ENCODE measurements around the gene PKM. TPM values are rescaled to one million over a fixed set of nuclear protein-coding genes. Genes with fewer than 3 reads are reported as not detected.

The PKM gene
- total RNA-seq, 1 experiment from 2014 or later, result 1,026 TPM

- no peak overlapping the region for H2BK5ac ChIP-seq (ENCODE audit: insufficient read length, low read length)
- H3K79me2 ChIP-seq (ENCODE audit: insufficient read depth, low read length), result peaks cover 49% of the 10 kb centered on the region; the same call in 1 of the 2 replicates
- no peaks in the 10 kb centered on the region for H3K9me3 ChIP-seq (ENCODE audit: control insufficient read depth, low read depth, low read length)
- no peaks in the 10 kb centered on the region for H4K20me1 ChIP-seq (ENCODE audit: control insufficient read depth, insufficient read depth, insufficient read length)
- no peak overlapping the region for H4K5ac ChIP-seq (ENCODE audit: insufficient read length, low read depth, low read length)
- Mint-ChIP-seq H3K36me3 (ENCODE audit: insufficient read depth in 1 of 3, low read depth in 3 of 3) (peaks cover 16 to 73% (median 70%) of the 10 kb centered on the region in 3 experiments; a peak in 6 of 7 replicates), H3K9me3 (no peaks in the 10 kb centered on the region), H3K27ac (0 out of 7 replicates have a peak overlapping the region, but pooled peaks of 1 of the 3 experiments have one; percentile 3), H3K4me3 (no peak overlapping the region), H3K4me1 (peaks cover 44 to 47% of the 10 kb centered on the region in 2 experiments), H3K27me3 (ENCODE audit: low read depth) (no peaks in the 10 kb centered on the region)
- H3K4me1 ChIP-seq (ENCODE audit: insufficient read depth, low read length), result peaks cover 3% of the 10 kb centered on the region; the same call in 1 of the 2 replicates
- H3K4ac ChIP-seq (ENCODE audit: low read depth, low read length), result no peak overlapping the region
- H3K79me1 ChIP-seq (ENCODE audit: insufficient read depth, low read depth, low read length, poor library complexity, severe bottlenecking), result peaks cover 20% of the 10 kb centered on the region
- TF ChIP-seq CTCF (conservative IDR thresholded peaks at IDR 0.05), result no peak
- H3K23ac ChIP-seq (ENCODE audit: insufficient read length, low read depth, low read length), result no peak overlapping the region
- no peak for DNase-seq
- no peak overlapping the region for H2BK15ac ChIP-seq (ENCODE audit: low read depth, low read length)
- H3K27ac ChIP-seq (ENCODE audit: insufficient read length, low read depth, low read length), result no peak overlapping the region
- no peaks in the 10 kb centered on the region for H3K27me3 ChIP-seq (ENCODE audit: insufficient read depth, low read length)
- no peak overlapping the region for H4K91ac ChIP-seq (ENCODE audit: insufficient read length, low read depth, low read length)
- no peak overlapping the region for H3K4me2 ChIP-seq (ENCODE audit: insufficient read depth, insufficient read length, low read length)
- no peak overlapping the region for H4K8ac ChIP-seq (replicated peaks; ENCODE audit: insufficient read length, low read depth, low read length)
- no peak overlapping the region for H2BK20ac ChIP-seq (ENCODE audit: low read depth, low read length, poor library complexity, severe bottlenecking)
- H3K18ac ChIP-seq (ENCODE audit: insufficient read length, low read depth, low read length), result no peak overlapping the region
- no peak overlapping the region for H3T11ph ChIP-seq (ENCODE audit: low read length)
- H3K9ac ChIP-seq (ENCODE audit: extremely low read depth, insufficient read length, low read length), result no peak overlapping the region
- H2AK5ac ChIP-seq (ENCODE audit: insufficient read length, low read length), result no peak overlapping the region
- no CpG with 5 or more reads among the region's 4 CpGs for WGBS (ENCODE audit: extremely low coverage, insufficient read length, low lambda C conversion rate)
- no peak overlapping the region for H2BK120ac ChIP-seq (ENCODE audit: low read depth, low read length, poor library complexity, severe bottlenecking)
- no peak overlapping the region for H3K56ac ChIP-seq (ENCODE audit: insufficient read length, low read depth, low read length)
- no peak overlapping the region for H2AFZ ChIP-seq (ENCODE audit: low read length)
- no peak overlapping the region; the same call in 1 of the 2 replicates for H3K14ac ChIP-seq (ENCODE audit: insufficient read depth, low read length)
- peaks cover 5% of the 10 kb centered on the region for H3K23me2 ChIP-seq (ENCODE audit: insufficient read length, low read depth, low read length, poor library complexity, severe bottlenecking)
- H2BK12ac ChIP-seq (ENCODE audit: insufficient read length, low read depth, low read length), result no peak overlapping the region
These were observed 8.6 kb downstream of the PKM start for GRCh38 chr15:72222393-72222792.
